Measurements from ENCODE around the gene IQUB.
A peak's percentile ranks its signal among the peaks of the same experiment; 100 is the strongest.
"Not testable (repeated sequence)": the region's sequence is repeated elsewhere in the genome, so short reads cannot be mapped to it uniquely, and the experiment has no call there.

IQUB gene

DNA sequence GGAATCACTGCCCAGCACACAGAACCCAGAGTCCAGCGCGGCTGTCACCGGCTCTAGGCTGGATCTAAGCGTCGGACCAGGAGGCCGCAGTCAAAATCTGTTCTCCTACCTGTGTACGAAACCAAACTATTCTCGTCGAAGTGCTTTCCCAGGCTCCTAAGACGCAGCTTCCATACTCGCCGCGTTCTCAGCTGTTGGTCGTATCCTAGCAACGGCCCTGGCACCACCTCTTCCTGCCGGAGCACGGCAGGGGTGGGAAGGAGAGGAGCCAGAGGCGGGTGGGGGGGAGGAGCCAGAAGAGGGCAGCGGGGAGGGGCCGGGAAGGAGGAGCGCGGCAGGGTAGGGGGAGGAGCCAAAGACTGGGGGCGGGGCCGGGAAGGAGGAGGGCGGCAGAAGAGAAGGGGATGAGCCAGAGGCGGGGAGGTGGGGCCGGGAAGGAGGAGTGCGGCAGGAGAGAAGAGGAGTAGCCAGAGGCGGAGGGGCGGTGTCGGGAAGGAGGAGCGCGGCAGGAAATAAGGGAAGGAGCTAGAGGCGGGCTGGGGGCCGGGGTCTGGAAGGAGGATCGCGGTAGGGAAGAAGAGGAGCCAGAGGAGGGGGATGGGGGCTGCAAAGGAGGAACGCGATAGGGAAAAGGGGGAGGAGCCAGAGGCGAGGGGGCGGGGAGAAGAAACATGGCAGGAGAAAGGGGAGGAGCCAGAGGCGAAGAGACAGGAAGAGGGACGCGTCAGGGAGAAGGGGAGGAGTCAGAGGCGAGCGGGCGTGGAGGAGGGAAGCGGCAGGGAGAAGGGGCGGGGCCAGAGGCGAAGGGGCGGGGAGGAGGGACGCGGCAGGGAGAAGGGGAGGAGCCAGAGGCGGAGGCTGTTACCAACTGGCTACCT lies at the start of gene IQUB:
Gene IQUB (minus strand): TSS at position 213 of the 878 bp plus-strand sequence. CDS start 22,255 bp downstream, outside the sequence.
- FAIRE-seq: peak; percentile 92

DNA sequence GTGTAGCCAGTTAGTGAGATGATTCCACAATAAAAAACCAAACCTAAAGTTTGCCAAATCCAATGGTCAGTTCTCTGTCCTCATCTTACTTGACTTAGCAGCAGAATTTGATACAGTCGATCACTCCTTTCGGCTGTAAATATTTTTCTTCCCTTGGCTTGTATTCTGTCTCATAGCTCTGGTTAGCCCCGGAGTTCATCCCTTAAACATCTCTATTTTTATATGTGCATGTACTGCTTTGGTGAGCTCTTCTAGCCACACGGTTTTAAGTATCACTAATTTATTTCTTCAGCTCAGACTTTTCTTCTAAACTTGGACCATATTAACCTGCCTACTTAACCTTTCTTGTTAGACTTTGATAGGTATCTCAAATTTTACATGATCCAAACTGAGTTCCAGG lies 49.4 kb upstream of the IQUB start:
- no peak for FAIRE-seq

DNA sequence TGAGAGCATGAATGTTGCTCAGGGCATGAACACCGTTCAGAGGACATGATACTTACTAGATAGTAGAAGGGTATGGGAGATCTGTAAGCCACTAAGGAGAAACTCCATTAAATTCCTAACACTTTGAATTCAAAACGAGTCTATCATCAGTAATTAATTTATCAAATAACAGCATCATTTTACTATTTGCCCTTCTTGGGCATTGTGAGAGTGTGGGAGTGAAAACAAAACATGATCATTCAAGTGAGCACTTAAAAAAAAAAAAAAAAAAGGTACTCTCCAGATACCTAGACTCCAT lies 46.7 kb upstream of the IQUB start:
- FAIRE-seq: no peak

DNA sequence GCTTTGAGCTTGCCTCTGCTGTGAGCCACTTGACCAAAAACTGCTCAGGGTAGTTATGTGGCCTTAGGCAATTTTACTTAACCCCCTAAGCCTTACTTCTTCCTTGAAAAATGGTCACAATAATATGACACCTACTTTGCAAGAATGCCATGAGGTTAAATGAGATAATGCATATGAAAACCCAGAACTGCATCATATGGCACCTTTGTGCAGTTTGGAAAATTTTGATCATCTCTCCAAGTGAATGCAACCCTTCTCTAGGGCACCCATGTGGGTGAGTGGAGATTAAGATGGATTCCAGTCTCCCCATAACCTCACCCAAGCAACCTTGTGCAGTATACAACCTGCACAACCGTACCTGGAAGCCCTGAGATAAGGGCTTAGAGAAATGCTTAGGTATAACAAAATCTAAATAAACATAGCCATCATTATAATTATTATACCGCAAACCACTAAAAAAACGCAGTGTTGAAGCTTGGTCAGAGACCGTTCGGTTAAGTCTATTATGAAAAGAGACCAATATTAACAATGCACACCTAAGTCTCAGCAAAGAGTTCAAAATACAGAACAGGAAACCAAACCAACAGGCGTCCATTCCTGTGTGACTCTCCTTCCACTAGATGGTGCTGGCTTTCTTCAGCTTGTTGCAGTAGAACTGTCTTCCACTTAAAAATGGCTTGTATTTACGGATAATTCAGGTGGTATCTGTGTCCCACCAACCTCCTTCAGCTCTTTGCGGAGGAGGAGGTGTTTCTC lies 46.2 kb upstream of the IQUB start:
- FAIRE-seq: peak; percentile 54

DNA sequence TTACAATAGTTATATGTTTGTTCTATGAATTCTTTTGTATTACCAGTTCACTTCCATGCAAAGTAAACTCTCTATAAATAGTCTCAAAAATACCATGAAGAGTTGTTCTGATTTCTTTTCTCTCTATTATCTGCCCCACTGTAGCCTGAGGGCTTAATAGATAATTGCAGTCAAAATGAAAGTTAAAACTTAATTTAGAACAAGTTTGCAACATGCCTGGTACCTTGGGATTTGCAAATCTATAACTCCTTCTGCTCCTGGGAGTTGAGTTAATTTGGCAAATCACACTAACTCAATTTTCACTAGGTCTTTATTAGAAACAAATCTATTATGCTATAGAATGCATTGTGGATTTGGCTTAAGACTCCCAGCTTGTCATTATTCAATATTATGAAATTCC lies 45.0 kb upstream of the IQUB start:
- no peak for FAIRE-seq

DNA sequence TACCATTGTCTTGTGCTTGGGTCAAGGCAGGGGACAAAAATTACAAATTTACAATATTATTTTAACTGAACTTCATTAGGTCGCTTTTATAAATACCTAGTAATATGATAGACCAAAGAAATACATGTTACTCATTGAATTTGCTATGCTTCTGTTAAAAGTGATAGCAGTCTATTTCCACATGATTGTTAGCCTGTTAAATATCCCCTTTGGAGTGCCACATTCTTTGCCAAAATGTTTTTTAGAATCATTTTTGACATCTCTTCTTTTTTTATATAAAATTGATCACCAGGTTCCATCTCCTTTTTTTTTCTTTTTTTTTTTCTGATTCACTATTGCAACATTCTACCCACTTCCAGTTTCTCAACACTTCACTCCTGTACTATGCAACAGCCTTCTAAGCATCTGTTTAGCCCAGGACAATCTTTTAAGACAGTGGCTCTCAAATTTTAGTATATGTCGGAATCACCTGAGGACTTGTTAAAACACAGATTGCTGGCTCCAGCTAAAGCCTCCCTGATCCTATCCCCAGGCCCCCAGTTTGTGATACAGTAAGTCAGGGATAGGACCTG lies 39.6 kb upstream of the IQUB start:
- FAIRE-seq: no peak

DNA sequence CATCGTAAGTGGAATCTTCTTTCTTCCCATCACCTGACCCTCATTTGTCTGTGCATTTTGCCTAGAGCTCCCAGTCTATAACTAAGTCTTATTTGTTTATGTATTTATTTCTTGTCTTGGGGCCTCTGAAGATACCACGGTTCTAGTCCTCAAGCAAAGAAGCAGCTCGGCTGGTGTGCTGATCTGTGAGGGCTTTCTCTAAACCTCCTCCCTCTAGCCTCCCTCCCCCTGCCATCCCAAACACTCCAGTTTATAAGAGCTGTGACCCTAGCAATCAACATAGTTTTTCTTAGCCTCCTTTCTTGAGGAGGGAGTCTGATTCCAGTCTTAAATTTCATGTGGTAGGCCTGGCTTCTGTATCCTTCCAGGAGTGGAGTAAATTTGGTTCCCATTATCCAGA lies 38.9 kb upstream of the IQUB start:
- FAIRE-seq: no peak

DNA sequence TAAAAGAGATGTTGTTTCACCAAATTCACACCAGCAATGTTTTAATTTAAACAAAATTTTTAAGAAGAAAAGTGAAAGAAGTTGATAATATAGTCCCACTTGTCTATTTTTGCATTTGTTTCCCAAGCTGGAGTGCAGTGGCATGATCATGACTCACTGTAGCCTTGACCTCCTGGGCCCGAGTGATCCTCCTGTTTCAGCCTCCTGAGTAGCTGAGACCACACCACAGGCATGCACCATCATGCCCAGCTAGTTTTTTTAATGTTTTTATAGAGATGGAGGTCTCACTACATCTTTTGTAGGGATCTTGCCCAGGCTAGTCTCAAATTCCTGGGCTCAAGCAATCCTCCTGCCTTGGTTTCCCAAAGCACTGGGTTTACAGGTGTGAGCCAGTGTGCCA lies 37.3 kb upstream of the IQUB start:
- FAIRE-seq: no peak

DNA sequence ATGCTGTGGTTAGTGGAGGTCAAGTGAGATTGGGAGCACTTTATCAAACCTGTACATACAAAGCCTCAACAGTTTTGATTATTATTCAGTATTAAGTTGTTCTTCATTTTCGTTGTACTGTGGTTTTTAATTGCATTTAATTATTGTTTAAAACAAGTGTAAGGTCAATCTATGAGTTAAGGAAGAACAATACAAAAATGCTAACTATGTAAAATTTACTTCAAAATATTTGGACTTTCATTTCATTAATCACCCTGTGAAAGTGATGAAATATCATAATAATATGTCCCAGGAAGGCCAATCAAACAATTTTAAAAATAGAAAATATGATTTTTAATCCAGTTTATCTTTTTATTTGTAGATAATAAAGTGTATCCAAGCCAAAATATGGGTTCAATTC lies 36.8 kb upstream of the IQUB start:
- FAIRE-seq: peak; percentile 58

DNA sequence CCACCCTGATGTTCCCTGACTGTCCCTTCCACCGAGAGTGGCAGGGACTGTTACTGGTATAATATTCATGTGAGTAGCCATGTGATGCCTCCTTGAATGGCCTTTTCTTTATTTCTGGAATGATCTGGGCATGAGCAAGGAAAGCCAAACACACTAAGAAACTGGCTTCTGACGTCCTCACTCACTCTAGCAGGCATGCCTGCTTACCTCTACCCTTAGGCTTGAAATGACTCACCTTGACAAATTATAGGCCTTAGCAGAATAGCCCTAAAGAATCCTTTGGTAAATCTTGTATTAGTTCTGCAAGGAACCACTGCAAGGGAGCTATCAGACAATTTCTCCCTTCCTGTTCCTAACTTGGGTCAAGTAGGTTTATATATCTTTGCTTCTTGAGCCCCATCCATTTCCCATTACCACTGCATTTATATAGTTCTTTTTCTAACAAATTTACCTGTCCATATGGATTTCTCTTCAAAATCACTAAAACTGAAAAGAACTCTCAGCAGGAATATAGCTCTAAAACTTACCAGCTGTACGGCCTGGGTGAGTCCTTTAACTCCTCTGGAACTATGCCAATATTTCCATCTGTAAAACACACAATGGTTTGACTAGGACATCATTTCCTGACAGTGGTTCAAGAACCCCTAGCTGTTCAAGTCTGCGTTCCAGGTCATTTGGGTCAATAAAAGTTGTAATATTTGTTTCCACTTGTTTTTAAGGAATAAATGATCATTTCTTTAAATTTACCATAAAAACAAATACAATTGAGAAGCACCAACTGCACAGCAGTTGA lies 36.2 kb upstream of the IQUB start:
- no peak for FAIRE-seq

DNA sequence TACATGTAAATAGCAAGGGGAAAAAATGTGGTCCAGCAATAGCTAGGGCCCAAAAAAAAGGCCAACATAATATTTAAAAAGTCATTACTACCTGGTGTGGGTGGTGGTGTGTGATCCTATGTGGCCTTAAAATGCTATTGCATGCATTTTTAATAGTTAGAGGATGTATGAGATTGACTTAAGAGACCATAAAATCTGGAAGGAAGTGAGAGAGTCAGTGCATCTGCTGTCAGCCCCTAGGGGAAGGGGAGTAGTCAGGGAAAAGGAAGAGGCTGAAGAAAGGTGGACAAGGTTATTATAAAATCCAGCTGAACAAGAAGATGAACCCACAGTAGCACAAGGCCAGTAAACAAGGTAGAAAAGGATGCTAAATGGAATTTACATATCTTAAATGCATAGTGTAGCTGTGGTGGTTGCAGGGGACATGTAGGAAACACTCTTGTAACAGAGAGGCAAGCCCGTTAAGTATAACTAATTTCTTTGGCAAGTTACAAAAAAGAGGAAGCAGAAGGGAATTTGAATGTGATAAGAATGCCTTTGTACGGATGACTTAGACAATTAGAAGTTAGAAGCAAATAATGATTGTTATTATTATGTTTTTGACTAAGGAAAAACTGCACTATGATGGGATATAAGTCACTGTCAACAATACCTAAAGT lies 35.1 kb upstream of the IQUB start:
- no peak for FAIRE-seq

DNA sequence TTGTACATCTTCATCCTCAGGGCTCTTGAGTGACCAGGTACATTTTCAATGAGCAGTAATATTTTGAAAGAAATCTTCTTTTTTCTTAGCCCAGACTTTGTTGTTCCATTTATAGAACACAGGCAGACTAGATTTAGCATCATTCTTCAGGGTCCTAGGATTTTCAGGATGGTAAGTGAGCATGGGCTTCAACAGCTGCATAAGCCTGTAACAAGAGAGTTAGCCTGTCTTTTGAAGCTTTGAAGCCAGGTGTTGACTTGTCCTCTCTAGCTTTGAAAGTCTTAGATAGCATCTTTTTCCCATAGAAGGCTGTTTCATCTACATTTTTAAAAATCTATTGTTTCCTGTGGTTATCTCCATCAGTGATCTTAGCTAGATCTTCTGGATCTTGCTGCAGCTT lies 27.7 kb upstream of the IQUB start:
- no peak for FAIRE-seq

DNA sequence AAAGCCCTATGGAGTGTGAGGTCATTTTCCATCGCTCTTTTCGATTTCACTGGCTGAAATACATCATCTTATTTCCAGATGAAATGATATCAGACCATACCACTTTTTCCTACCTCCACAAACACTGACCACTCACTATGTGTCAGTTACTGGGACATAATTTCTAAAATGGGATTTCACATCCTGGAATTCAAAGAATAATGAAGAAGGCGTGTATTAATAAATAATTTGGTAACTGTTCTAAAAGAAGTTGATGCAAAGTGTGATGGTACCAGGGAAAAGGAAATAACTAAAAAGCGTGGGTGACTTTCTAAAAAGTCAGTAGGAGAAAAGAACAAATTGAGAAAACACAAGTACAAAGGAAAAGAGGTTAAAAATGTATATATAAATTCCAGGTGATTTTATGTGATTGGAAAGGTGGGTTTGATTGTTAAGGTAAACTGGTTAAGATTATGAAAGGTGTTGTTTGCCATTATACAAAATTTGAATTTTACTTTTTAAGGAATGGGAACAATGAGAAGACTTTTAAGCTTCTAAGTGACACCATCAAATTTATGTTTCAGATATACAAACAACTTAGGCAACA lies 24.0 kb upstream of the IQUB start:
- FAIRE-seq: peak; percentile 3

DNA sequence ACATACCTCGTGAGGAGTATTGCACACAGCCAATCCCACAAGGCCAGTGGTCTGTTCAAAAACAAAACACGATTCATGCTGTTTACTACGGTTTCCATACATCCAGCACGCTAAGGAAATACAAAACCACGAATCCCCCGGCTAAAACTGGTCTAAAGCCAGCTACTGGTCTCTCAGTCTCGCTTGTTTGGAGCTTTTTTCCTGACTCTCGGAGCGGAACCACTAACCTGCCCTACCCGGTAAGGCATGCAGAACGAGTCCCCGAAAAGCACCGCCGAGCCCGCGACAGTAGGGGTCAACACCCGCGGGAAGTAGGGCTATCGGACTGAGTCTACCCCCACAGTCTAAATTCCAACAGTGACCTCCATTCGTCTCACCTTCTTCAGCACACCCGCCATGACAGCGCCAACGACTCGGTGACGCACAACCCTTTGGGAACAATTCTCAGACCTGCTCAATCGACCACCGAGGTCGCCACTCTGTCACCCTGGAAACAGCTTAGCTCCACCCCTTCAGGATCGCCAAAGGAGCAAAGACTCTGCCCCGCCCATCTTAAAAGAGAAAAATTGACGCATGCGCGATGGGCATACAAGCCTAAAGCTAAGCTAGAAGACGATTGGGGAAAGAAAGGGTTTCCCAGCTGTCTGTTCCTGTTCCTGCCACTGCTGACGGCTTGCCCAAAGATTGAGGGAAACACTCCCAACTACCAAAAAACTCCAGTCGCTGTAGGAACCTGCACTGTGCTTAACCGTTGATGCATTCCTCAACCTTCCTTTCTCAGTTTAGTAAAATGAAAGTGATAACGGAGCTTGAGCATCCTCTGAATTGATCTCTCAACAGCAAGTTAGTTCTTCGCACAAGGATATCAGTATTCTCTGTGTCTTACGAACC lies 23.2 kb upstream of the IQUB start, which contains the start of gene NDUFA5:
Gene NDUFA5 (minus strand): TSS at position 421 of the 891 bp plus-strand sequence. CDS start 23 bp downstream, at position 398.
- FAIRE-seq: peak; percentile 99

DNA sequence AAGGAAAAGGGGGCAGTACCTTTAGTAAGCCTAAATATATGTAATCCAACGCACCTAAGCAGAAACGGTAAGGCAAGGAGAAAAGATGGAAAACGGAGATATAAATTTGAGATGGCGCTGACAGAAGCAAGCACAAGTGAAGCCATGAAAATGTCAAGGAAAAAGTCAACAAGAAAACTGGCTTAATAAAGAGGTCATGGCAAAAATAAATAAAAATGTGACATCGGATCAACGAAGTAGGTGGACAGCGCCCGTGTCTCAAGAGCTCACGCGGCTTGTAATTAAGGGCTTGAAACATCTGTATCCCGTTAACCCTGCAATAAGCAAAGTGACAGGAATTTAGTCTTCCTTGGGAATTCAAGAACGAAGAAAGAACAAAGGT lies 22.6 kb upstream of the IQUB start:
- no peak for FAIRE-seq

DNA sequence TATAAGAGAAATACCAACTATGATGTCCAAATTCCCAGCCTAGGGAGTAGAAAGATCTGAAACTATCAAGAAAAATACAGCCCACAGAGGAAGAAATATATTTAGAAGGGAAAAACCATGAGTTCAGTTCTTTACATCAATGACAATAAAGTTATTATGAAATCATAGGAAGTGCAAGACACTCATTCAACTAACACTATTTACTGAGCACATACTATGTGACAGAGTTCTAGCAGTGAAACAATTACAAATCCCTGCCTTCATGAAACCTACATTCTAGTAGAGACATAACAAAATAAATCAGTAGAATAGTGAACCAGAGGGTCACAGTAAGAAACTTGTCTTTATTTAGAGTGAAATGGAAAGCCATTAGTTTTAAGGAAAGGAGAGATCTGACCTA lies 21.1 kb upstream of the IQUB start:
- FAIRE-seq: no peak

DNA sequence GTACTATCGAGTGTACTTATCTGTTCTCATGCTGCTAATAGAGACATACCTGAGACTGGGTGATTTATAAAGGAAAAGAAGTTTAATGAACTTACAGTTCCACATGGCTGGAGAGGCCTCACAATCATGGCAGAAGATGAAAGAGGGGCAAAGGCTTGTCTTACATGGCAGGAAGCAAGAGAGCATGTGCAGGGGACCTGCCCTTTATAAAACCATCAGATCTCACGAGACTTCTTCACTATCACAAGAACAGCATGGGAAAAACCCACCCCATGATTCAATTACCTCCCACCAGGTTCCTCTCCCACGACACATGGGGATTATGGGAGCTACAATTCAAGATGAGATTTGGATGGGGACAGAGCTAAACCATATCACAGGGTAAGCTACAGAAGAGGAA lies 18.8 kb upstream of the IQUB start:
- no peak for FAIRE-seq

DNA sequence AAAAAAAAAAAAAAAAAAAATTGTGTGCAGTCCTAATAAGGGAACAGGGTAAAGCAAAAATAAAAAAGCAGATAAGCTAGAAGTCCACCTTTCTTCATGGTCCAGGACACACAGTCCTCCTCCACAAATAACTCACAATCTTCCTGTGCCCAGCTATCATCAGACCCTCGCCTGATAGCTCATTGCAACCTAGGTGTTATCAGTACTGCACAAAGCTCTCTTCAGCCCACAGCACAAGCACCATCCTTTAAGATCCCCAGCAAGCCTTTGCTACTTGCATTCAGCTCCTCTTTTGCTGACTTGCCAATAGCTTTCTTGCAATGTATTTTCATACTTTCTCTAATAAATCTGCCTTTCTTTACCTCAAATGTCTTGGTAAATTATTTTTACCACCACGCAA lies 18.2 kb upstream of the IQUB start:
- no peak for FAIRE-seq

DNA sequence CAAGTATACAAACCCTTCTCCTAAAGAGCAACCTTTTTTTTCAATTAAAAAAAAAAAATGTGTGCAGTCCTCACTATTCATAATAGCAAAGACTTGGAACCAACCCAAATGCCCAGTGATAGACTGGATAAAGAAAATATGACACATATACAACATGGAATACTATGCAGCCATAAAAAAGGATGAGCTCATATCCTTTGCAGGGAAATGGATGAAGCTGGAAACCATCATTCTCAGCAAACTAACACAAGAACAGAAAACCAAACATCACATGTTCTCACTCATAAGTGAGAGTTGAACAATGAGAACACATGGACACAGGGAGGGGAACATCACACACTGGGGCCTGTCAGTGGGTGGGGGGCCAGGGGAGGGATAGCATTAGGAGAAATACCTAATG lies 17.7 kb upstream of the IQUB start:
- FAIRE-seq: not testable (repeated sequence)

DNA sequence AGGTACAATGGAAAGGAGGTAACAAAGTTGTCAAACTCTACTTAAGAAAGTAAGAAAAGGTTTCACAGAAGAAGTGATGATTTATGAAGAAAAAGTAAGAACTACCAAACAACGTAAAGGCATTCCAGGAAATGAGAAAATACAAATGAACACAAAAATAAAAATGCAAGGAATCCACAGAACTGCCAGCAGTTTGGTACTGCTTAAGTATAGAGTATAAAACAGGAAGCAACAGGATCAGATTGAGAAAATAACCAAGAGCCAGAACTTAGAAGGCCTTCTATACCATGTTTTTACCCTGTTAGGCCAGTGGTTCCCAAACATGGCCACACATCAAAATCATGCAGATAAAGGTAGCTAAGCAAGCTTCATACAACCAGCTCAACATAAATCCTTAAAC lies 14.0 kb upstream of the IQUB start:
- no peak for FAIRE-seq

DNA sequence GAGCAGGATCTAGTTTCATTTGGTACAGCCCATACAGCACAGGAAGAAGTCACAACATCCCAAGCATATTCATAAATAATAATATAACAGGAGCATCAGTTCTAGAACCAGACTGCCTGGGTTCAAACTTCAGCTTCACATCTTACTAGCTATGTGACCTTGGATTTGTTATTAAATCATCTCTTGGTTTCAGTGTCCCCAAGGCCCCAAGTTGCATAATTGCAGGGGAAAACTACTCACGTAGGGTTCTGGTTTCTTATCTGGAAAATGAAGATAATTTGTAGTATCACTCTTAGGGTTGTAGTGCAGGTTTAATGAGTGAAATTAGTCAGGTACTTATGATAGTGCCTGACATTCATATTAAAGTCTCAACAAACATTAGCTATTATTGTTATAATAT lies 5.5 kb upstream of the IQUB start:
- no peak for FAIRE-seq

All from A204.1 (cell line).